GM11168 (cell line): ENCODE data around the gene HPN.

Source experiments
- in situ Hi-C: fragments of 300-500 bp; cut with MboI; formaldehyde crosslinking; loops from one replicate; pipeline ENCODE4 v1.12.0; 2022; ENCODE audit warnings: low sequenced_read_pairs; ENCODE audit not compliant: unreplicated experiment

HPN gene

GRCh38 chr19:35115177-35115951 is 73.8 kb downstream of the HPN start, which contains the start of gene FXYD3:
FXYD3 (plus strand) TSS chr19:35115823; CDS start chr19:35119377, 3,554 bp downstream.
- in situ Hi-C loops = no loop called here
